H54 (cell line): ENCODE measurements around the gene BPIFB2.

Experiments
- DNase-seq: peaks from one replicate; pipeline ENCODE4 v3.0.0; 2011; ENCODE audit warnings: low spot score, mixed read lengths; ENCODE audit not compliant: insufficient read length
- FAIRE-seq: peaks from 3 replicates; lab custom pipeline; 2011; peaks lifted over from hg19 to GRCh38; lab: Jason Lieb, UNC
- POLR2A ChIP-seq: IDR thresholded peaks from 2 replicates; pipeline ENCODE4 v1.6.1; 2011; ENCODE audit warnings: low read depth, mild to moderate bottlenecking, low read length

Gene BPIFB2

DNA sequence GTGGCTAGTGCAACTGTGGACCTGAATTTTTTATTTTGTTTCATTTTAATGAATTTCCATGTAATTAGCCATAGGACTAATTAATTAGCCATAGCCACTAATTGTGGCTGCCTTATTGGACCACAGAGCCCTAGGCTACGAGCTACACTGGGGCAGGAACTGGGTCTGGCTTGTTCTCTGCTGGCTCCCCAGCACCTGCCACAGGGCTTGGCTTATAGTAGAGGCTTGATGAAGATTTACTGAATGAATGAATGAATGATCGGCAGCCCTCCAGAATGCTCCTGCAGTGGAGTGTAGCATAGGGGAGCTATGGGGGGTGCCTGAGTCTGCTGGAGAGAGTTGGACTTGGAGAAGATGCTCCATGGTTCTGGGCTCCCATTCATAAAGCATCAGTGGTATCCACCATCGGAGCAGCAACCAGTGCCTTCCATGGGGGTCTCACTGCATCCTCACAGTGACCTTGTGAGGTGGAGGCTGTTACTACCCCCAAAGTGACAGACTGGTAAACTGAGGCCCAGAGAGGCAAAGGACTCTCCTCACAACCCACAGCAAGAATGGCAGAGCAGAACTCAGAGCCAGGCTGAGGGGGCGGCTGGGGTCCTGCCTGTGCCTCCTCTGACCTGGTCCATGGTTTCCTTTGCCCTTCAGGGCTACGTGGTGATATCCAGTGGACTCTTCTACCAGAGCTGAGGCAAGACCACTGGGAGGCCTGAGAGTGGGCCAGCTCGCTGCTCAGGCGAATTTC lies 15.4 kb downstream of the BPIFB2 start:
- TF ChIP-seq POLR2A, result no peak
- no peak for DNase-seq
- FAIRE-seq, result no peak

DNA sequence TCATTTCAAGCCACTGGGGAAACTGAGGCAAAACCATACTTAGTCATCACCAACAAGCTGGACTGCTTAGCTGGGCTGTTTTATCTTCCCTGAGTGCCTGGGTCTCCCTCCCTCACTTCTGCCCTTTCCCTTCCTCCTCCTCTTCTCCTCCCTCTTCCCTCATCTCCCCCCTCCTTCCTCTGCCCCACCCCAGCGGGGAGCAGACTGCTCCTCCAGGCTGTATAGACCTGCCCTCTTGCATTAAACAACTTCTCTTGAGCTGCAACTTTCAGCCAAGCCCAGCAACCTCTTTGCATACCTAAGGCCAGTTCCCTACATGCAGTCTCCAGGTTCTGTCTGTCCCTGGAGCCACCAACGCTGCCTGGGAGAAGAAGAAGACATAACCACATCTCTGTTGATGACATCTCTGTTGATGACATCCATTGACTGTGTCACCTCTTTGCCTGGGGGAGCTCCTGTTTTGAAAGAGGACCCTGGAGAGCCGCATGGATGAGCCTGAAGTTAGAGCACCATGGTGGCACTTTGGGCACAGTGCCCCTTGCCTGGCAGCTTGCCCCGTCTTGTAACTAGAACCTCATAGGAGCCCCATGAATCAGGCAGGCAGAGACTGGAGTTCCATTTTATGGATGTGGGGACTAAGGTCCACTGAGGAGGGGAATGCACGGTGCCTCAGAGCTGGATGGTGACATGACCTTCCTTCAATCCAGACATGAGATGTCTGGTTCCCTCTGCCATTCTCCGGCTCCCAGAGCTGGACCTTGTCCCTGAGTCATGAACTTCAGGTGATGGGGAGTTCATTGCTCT lies 16.1 kb downstream of the BPIFB2 start:
- no peak for DNase-seq
- no peak for TF ChIP-seq POLR2A
- FAIRE-seq, result no peak

DNA sequence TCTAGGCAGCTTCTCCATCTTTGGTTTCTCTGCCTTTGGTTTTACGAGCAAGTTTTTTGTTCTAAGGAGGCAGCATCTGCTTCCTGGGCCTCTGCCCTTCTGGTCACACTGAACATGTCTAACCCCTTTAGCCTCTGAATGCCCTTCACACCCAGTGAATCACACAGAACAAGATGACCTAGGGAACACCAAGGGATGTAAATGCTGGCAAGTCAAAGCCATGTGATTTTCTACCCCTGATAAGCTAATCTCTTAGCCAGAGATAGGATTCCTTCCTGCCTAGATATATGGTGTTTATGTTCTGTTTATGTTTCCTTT lies 16.7 kb downstream of the BPIFB2 start:
- TF ChIP-seq POLR2A, result no peak
- FAIRE-seq, result no peak

DNA sequence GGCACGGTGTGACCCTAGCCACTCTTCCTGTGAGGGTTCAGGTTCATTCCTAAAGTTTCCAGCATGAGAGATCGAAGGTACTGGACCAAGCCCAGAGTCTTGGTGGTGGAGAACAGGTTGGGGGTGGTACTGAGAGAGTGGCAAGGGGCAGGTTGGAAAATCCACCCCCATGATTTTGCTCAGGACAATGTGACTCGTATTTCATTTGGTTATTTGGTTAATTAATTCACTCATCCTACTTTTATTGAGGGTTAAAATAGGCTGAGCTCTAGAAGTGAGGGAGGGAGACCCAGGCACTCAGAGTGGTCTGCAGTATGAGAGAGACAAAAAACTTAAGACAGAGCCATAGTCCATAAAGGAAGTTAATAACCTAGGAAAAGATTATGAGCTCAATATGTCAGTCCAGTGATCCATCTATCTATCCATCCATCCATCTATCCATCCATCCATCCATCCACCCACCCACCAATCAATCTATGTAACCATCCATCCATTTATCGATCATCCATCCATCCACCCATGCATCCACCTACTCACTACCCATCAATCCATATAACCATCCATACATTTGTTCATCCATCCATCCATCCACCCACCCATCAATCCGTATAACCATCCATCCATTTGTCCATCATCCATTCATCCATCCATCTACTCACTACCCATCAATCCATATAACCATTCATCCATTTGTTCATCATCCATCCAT lies 17.3 kb downstream of the BPIFB2 start:
- no peak for DNase-seq
- TF ChIP-seq POLR2A, result no peak
- no peak for FAIRE-seq

More for the DNA sequence above, 16.7 kb downstream of the BPIFB2 start:
- no peak for DNase-seq

DNA sequence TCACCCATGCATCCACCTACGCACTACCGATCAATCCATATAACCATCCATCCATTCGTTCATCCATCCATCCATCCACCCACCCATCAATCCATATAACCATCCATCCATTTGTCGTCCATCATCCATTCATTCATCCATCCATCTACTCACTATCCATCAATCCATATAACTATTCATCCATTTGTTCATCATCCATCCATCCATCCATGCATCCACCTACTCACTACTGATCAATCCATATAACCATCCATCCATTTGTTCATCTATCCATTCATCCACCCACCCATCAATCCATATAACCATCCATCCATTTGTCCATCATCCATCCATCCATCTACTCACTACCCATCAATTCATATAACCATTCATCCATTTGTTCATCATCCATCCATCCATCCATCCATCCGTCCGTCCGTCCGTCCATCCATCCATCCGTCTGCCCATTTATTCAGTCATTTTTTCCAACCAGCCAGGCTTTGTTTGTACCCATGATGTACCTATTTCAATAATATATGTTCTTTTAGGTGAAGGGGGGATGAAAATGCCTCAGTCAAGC lies 17.9 kb downstream of the BPIFB2 start:
- FAIRE-seq, result no peak
- no peak for DNase-seq
- no peak for TF ChIP-seq POLR2A

DNA sequence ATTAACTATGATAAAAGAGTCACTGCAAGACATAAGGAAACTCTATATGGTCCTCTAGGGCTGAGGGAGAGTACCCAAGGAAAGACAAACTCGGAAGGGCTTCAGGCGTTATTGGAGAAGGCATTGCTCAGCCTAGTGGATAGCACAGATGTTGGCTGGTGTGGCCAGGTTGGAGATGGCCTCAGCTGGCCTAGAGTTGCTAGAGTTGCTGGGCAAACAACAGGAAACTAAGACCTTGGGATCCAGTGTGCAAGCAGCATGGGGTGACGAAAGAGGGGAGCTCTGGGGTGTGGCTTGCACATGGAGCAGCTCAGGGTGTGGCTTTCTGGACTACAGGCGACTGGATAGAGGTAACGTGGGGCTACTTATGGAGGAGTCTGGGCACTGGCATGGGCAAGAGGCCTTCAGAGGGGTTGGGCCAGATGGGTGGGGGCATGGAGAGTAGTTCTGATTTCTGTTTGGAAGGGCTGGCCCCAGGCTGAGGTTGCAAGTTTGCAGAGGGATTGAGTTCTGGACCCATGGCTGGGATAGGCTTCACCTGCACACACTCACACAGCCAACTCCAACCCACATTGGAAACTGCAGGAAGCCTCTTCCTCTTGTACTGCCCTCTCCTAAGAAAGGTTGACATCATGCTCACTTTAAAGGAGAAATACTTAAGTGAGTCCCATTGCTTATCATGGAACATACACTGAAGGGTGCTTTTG lies 18.7 kb downstream of the BPIFB2 start:
- DNase-seq, result no peak
- TF ChIP-seq POLR2A, result no peak
- FAIRE-seq, result no peak

DNA sequence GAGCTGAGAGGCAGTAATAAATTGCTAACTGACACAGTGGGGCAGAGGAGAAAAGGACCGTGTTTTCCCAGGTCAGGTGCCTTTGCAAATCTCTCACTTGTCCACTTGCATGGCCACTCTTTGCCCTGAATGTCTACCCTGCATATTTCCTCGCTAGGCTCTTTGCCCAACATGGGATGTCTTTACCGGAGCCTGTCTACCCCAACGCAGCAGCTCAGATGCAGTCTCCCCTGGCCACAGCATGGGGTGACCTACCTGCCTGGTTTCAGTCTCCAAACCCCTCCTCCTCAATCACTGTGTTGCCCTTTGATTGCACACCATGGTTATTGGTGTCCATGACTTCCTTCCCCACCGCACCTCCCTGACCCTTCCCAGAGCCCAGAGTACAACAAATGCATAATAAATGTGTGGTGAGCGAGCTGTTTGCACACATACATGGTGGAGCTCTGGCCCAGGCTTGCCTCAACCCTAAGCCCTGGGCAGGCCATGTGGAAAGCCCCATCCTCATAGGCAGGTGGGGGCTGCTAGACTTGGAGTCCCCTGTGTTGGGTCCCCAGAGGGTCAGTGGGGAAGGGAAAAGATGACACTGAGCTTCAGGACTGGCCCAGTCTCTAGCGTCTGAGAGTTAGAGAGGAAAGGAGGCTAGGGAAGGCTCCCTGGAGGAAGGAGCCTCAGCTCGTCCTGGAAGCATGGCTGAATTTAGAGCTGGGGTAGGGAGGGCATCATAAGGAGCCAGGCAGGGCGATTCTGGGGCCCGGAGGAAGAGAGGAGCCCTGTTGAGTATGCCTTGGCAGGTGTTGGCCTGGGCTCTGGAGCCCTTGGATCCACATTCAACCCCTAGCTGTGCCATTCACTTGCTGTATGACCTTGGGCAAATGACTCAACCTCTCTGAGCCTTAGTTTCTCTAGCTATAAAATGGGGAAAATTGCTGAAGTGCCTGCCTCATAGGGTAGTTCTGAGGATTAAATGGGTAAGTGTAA lies 19.6 kb downstream of the BPIFB2 start:
- no peak for TF ChIP-seq POLR2A
- no peak for DNase-seq
- no peak for FAIRE-seq

DNA sequence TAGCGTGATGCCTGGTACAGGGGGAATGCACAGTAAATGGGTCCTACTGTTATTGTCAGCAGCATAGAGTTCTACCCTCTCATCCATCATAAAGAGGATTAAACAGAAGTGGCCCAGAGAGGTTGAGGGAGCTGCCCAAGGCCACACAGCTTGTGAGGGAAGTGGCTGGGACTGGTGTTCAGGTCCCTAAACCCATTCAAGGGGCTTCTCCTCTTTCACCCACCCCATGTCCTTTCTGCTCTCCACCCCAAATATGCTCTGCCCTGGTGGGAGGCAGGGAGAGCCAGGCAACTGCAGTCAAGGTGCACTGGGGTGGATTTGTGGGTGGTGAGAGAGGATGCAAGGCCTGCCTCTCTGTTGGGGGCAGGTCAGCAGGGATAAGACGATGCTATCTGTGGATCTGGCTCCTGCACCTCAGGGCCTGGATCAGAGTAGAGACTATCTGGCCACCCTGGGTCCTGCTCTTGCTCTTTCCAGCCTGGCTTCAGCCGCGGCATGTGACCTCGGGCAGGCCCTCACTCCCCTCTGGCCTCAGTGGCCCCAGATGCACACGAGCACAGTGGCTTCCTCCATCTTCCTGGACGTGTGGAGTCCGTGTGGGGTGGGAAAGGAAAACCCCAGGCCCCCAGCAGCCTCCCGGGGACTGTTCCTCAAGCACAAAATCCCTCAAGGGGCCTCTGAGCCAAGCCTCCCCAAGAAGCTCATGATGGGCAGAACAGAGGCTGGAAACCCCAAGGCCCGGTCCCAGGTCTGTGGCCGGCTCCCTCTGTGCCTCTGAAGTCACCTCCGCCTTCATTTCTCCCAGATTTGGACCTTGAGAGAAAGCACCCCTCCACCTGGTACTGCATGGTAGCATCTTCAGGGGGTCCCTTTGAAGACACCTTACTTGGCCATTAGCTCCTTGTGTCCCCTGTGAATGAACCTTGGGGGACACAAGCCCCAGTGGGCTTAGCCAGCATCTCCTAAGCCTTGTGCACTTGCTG lies 20.6 kb downstream of the BPIFB2 start:
- FAIRE-seq (no peak), DNase-seq (no peak)
- TF ChIP-seq POLR2A, result no peak

DNA sequence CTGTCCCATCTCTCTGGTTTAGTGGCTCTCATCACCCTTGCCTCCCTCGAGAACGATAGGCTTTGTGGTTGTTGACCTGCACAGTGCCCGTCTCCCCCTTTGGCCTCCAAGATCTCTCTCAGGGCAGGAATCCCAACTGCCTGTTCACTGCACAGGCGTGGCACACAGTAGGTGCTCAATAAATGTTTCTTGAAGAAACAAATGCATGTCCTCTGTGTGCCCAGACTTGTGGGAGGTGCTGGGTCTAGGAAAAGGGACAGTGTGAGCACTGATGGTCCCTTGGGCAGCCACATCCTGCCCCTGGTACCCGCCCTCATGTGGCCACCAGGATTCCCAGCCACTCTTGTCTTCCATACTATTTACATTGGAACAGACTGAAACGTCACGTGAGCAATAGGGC lies 21.4 kb downstream of the BPIFB2 start:
- no peak for TF ChIP-seq POLR2A
- DNase-seq, result no peak
- FAIRE-seq, result no peak

DNA sequence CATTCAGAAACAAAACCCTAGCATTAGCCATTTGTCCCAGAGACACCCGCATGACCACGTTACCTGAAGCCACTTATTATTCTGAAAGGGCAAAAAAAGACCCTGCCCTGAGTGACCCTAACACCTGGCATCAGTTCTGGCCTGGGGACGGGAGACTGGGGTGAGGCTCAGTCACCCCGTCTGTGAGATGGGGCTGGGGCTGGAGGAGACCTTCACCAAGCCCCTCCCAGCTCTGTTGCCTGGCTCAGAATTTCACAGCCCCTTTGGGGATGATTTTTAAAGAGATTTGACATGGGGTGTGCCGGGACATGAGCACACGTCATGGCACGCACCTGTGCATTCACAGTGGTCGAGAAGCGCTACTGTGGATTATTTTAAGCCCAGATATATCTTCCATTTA lies 22.6 kb downstream of the BPIFB2 start:
- no peak for DNase-seq
- FAIRE-seq, result no peak
- TF ChIP-seq POLR2A, result no peak

DNA sequence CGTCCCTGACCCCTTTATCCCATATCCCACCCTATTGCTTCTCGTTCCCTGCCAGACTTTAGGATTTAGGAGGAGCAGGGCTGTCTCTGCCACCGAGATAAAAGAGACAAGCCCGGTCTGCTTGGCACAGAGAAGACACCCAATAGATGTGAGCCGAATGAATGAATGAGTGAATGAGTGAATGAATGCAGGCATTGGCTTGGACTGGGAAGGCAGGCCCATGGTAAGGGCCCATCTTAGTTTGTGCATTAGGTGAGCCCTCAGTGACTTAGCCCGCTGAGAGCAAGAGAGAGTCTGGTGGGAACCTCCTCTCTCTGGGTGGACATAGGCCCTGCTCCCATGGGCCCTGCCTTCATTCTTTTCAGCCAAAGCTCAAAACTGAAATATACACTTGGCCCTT lies 23.1 kb downstream of the BPIFB2 start:
- no peak for DNase-seq
- no peak for FAIRE-seq
- no peak for TF ChIP-seq POLR2A
